T-helper 2 cell treated with Interferon-gamma antibody and Interleukin-4, amounts not matched to agents 5 μg/mL and 100 μg/mL, for 36 hours (primary cell): ENCODE results near the gene RNF212.
"Not testable (repeated sequence)": the region's sequence is repeated elsewhere in the genome, so short reads cannot be mapped to it uniquely, and the experiment has no call there.

Source experiments
- DNase-seq: peaks from one replicate; pipeline ENCODE4 v3.0.0; 2021; ENCODE audit warnings: low spot score
- H3K27ac Mint-ChIP-seq: one replicate; pipeline ENCODE4 v1.8.0; 2021; ENCODE audit warnings: mild to moderate bottlenecking, mixed read lengths
- H3K27me3 Mint-ChIP-seq: one replicate; pipeline ENCODE4 v1.8.0; 2021; ENCODE audit warnings: low read depth, mixed read lengths
- H3K36me3 Mint-ChIP-seq: one replicate; pipeline ENCODE4 v1.8.0; 2021; ENCODE audit warnings: low read depth, mixed read lengths
- H3K4me1 Mint-ChIP-seq: one replicate; pipeline ENCODE4 v1.8.0; 2021; ENCODE audit warnings: low read depth, mixed read lengths
- H3K4me3 Mint-ChIP-seq: one replicate; pipeline ENCODE4 v1.8.0; 2022; ENCODE audit warnings: mild to moderate bottlenecking, moderate library complexity, mixed read lengths
- H3K9me3 Mint-ChIP-seq: one replicate; pipeline ENCODE4 v1.8.0; 2021; ENCODE audit warnings: mixed read lengths

Gene RNF212

GRCh38 chr4:1048773-1049590 is 64.4 kb downstream of the RNF212 start:
- Mint-ChIP-seq H3K9me3 (no peaks in the 10 kb centered on the region), H3K27me3 (peaks cover 23% of the 10 kb centered on the region), H3K27ac (no peak overlapping the region), H3K36me3 (no peaks in the 10 kb centered on the region), H3K4me3 (no peak overlapping the region), H3K4me1 (no peaks in the 10 kb centered on the region)
- DNase-seq, result peak; percentile 18

DNA sequence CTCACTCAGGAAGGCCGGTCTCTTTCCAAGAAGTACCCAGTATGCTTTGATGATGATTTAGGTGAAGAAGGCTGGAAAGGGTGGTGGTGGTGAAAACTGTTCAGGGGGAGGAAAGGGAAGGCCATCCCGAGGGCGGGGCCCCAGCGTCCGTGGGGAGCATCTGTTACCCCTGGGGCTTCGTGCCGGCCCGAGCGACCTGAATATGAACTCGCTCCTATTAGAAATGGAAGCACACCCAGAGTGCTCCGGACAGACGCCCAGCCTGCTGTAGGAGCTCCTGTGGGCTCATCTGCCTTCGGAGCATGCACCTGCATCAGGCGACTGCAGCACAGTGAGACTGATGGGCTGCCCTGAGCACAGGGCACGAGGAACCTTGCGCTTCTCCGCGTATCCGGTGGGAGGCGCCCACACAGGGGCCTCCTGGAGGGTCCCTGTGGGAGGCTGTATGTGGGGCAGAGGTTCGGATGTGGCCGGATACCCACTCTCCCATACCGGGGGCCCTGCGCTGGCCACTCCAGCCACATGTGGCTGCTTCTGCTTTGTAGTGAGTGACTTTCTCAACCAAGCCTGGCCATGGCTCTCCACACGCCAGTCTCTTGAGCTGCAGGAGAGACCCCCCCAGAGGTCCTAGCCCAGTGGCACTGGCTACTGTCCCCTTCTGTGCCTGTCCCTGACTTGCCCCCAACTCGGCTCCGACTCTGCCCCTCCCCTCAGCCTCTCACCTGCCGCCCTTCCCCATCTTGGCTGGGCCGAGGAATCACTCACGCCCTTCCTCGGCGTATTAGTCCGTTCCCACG is 65.2 kb downstream of the RNF212 start:
- H3K27me3 Mint-ChIP-seq, result peaks cover 19% of the 10 kb centered on the region
- no peaks in the 10 kb centered on the region for H3K36me3 Mint-ChIP-seq
- H3K27ac Mint-ChIP-seq, result no peak overlapping the region
- H3K4me3 Mint-ChIP-seq, result no peak overlapping the region
- H3K4me1 Mint-ChIP-seq, result no peaks in the 10 kb centered on the region
- DNase-seq, result no peak
- no peaks in the 10 kb centered on the region for H3K9me3 Mint-ChIP-seq

DNA sequence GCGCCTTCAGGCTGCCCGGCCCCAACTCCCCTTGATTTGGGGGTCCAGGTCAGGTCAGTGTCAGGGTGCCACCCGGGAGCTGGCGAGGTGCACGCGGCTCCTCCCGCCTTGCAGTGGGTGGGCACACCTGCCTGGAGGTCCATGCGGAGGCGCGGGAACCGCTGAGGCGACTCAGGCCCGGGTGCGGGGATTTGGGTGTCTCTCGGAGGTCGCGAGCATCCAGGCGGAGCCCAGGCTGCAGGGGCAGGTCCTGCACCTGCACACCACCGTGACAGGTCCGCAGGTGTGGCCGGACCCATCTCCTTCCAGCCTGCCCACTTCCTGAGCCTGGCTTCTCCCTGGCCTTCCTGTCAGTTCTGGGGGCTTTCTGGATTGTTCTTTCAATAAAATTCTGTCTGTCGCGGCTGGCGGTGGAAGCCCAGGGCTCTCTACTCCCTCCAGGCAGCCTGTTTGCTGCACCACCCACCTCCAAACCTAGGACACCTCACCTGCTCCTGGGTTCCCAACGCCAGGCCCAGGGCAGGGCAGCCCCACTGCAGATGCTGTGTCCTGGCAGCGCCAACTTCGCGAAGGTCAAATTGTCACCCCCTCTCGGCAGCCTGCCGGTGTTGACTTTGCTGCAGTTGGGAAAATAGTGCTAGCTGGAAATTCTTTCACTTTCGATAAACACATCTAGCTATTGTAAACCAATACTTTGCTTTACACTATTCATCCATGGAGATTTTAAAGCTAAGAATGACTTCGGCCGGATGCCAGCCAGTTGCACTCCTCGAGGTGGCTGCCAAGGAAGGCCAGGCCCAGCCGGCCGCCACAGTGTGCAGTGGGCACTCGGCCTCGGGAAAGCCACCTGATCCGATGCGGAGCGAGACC is 66.0 kb downstream of the RNF212 start:
- H3K9me3 Mint-ChIP-seq, result no peaks in the 10 kb centered on the region
- H3K27me3 Mint-ChIP-seq, result peaks cover 15% of the 10 kb centered on the region
- no peak for DNase-seq
- H3K4me3 Mint-ChIP-seq, result no peak overlapping the region
- H3K4me1 Mint-ChIP-seq, result no peaks in the 10 kb centered on the region
- H3K27ac Mint-ChIP-seq, result no peak overlapping the region
- H3K36me3 Mint-ChIP-seq, result no peaks in the 10 kb centered on the region

DNA sequence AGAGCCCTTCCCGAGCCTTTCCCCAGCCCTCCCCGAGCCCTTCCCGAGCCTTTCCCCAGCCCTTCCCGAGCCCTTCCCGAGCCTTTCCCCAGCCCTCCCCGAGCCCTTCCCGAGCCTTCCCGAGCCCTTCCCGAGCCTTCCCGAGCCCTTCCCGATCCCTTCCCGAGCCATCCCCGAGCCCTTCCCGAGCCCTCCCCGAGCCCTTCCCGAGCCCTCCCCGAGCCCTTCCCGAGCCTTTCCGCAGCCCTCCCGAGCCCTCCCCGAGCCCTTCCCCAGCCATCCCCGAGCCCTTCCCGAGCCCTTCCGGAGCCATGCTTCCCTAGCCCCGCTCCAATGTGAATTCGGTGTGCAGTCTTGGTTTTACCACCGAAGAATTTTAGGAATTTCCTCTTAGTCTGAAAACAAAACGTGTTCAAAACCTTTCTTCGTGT is 66.8 kb downstream of the RNF212 start:
- H3K36me3 Mint-ChIP-seq, H3K9me3 Mint-ChIP-seq, H3K4me1 Mint-ChIP-seq, H3K27ac Mint-ChIP-seq, H3K4me3 Mint-ChIP-seq, DNase-seq: not testable (repeated sequence)
- peaks cover 15% of the 10 kb centered on the region for H3K27me3 Mint-ChIP-seq

GRCh38 chr4:1045595-1046201 is 67.7 kb downstream of the RNF212 start:
- no peak for DNase-seq

GRCh38 chr4:1045193-1045594 is 68.2 kb downstream of the RNF212 start:
- peaks cover 15% of the 10 kb centered on the region for H3K27me3 Mint-ChIP-seq
- H3K27ac Mint-ChIP-seq, result no peak overlapping the region
- DNase-seq, result no peak
- no peaks in the 10 kb centered on the region for H3K9me3 Mint-ChIP-seq
- no peaks in the 10 kb centered on the region for H3K4me1 Mint-ChIP-seq
- H3K4me3 Mint-ChIP-seq, result no peak overlapping the region
- no peaks in the 10 kb centered on the region for H3K36me3 Mint-ChIP-seq

More at GRCh38 chr4:1045595-1046201, 67.7 kb downstream of the RNF212 start:
- H3K27me3 Mint-ChIP-seq, result peaks cover 15% of the 10 kb centered on the region
- no peaks in the 10 kb centered on the region for H3K4me1 Mint-ChIP-seq
- H3K27ac Mint-ChIP-seq, result no peak overlapping the region
- no peaks in the 10 kb centered on the region for H3K36me3 Mint-ChIP-seq
- H3K4me3 Mint-ChIP-seq, result no peak overlapping the region
- no peaks in the 10 kb centered on the region for H3K9me3 Mint-ChIP-seq

- Mint-ChIP-seq H3K9me3 (no peaks in the 10 kb centered on the region), H3K4me3 (no peak overlapping the region), H3K27me3 (peaks cover 15% of the 10 kb centered on the region), H3K27ac (no peak overlapping the region), H3K36me3 (no peaks in the 10 kb centered on the region), H3K4me1 (no peaks in the 10 kb centered on the region)
- no peak for DNase-seq
Observed at GRCh38 chr4:1044469-1045192, 68.7 kb downstream of the RNF212 start.

DNA sequence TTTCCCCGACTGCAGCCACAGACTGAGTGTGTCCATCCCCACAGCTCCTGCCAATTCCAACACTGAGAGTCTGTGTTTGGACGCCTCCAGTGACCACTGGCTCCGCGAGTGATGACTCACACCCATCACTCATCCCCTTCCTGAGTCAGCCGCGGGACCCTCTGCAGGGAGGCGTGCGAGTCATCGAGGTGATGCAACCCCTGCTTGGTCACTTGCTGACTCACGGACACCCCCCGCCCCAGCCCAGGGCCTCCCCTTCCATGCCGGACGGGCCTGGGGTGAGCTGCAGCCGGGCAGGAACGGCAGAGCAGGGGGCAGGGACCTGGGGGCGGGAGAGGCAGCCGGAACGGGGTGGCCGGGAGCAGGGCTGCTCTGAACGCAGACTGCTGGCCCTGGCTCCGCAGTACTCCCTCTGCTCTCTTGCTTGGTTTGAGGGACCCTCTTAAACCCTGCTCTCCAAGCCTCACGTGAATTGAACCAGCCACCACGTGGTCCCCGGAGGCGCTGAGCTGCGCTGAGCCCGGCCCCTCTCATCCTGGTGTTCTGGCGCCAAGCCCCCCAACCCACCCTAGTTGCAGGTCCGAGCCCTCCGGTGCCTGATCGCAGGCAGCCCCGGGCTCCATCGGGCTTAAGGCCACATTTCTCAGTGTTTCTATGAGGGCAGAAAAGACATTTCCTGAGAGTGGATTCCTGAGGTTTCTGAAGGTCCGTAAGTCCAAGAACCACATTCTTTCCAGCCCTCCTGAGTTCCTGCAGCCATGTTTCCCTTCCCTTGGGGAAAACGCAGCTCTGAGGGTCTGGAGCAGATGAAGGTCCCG is 69.5 kb downstream of the RNF212 start:
- no peaks in the 10 kb centered on the region for H3K9me3 Mint-ChIP-seq
- no peak overlapping the region for H3K4me3 Mint-ChIP-seq
- no peaks in the 10 kb centered on the region for H3K36me3 Mint-ChIP-seq
- no peak overlapping the region for H3K27ac Mint-ChIP-seq
- H3K27me3 Mint-ChIP-seq, result peaks cover 15% of the 10 kb centered on the region
- no peaks in the 10 kb centered on the region for H3K4me1 Mint-ChIP-seq
- DNase-seq, result peak; percentile 51

- Mint-ChIP-seq H3K9me3 (no peaks in the 10 kb centered on the region), H3K27me3 (peaks cover 13% of the 10 kb centered on the region), H3K27ac (no peak overlapping the region), H3K4me1 (no peaks in the 10 kb centered on the region), H3K36me3 (no peaks in the 10 kb centered on the region), H3K4me3 (no peak overlapping the region)
- DNase-seq, result no peak
Observed at GRCh38 chr4:1043162-1043561, 70.2 kb downstream of the RNF212 start.

DNA sequence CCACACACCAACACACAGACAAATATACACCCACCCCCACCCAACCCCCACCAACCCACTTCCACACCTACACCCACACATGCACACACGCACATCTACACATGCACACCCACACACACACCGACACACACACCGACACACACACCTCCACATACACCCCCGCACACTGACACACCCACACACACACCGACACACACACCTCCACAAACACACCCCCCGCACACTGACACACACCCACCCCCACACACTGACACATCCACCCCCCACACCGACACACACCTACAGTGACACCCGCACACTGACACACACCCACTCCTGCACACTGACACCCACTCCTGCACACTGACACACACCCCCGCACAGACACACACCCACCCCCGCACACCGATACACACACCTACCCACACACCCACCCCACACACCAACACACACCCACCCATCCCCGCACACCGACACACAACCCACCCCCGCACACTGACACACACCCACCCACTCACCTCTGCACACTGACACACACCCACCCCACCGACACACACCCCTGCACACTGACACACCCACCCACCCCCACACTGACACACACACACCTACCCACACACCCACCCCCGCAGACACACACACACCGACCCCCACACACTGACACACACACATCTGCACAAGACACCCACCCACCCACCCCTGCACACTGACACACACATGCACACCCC is 70.9 kb downstream of the RNF212 start:
- peaks cover 10% of the 10 kb centered on the region for H3K27me3 Mint-ChIP-seq
- no peaks in the 10 kb centered on the region for H3K9me3 Mint-ChIP-seq
- H3K36me3 Mint-ChIP-seq, result no peaks in the 10 kb centered on the region
- H3K4me3 Mint-ChIP-seq, result no peak overlapping the region
- no peak overlapping the region for H3K27ac Mint-ChIP-seq
- no peaks in the 10 kb centered on the region for H3K4me1 Mint-ChIP-seq
- no peak for DNase-seq

- Mint-ChIP-seq H3K36me3 (no peaks in the 10 kb centered on the region), H3K4me1 (no peaks in the 10 kb centered on the region), H3K27me3 (peaks cover 7% of the 10 kb centered on the region), H3K27ac (no peak overlapping the region), H3K4me3 (no peak overlapping the region), H3K9me3 (no peaks in the 10 kb centered on the region)
- DNase-seq, result no peak
Observed at GRCh38 chr4:1041936-1042330, 71.4 kb downstream of the RNF212 start.
